Measurements from ENCODE around the gene EPB41L4A.

Gene EPB41L4A

DNA sequence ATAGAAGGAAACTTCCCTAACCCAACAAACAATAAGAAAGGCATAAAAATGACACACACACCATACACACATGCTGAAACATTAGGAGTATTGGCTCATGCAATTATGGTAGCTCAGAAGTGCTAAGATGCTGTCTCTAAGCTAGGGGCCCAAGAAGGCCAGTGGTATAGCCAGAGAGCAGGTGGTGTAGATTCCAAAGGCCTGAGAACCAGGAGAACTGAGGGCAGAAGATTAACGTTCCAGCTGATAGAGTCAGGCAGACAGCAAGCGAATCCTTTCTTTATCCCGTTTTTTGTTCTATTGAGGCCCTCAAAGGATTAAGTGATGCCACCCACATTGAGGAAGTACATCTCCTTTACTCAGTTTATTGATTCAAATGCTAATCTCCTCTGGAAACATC, 262.9 kb downstream of the EPB41L4A start:
- DNase-seq (ENCODE audit: low read depth): no peak
- no peak overlapping the region for H3K4me3 ChIP-seq (ENCODE audit: control insufficient read depth, low read depth, low read length)
- TF ChIP-seq, protein P1, sequence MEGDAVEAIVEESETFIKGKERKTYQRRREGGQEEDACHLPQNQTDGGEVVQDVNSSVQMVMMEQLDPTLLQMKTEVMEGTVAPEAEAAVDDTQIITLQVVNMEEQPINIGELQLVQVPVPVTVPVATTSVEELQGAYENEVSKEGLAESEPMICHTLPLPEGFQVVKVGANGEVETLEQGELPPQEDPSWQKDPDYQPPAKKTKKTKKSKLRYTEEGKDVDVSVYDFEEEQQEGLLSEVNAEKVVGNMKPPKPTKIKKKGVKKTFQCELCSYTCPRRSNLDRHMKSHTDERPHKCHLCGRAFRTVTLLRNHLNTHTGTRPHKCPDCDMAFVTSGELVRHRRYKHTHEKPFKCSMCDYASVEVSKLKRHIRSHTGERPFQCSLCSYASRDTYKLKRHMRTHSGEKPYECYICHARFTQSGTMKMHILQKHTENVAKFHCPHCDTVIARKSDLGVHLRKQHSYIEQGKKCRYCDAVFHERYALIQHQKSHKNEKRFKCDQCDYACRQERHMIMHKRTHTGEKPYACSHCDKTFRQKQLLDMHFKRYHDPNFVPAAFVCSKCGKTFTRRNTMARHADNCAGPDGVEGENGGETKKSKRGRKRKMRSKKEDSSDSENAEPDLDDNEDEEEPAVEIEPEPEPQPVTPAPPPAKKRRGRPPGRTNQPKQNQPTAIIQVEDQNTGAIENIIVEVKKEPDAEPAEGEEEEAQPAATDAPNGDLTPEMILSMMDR (conservative IDR thresholded peaks at IDR 0.05; ENCODE audit: control insufficient read depth, insufficient read depth, low read depth, low read length): no peak

DNA sequence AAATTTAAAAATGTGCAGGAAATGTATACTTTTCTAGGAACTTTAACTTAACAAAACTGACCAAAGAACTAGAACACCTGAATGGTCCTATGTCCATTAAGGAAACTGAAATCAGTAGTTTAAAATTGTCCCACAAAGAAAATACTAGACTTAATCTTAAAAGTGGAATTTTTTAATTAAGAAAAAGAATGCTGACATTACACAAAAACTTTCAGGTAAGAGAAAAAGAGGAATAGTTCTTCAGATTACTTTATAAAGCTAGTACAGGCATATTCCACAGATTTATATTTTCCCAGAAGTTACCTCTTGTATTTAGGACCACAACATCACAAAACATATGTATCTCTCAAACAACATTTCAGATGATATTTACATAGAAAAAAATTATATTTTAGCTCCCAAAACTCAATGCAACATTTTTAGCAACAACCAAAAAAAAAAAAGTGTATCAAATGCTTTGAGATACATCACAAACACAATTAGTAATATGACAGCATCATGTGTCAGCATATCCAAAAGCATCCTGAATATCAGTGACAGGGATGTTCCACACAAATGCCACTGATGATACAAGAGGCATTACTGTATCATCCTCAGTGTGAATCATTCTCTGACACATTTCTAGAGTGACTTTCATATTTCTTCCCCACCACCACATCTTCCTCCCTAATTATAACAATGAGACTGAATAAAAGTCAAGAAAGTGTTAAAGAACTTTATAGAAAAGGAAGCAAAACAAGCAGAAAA, 264.0 kb downstream of the EPB41L4A start:
- TF ChIP-seq, protein P1 (conservative IDR thresholded peaks at IDR 0.05; ENCODE audit: control insufficient read depth, insufficient read depth, low read depth, low read length): no peak
- no peak overlapping the region for H3K4me3 ChIP-seq (ENCODE audit: control insufficient read depth, low read depth, low read length)
- DNase-seq (ENCODE audit: low read depth): peak; percentile 82

DNA sequence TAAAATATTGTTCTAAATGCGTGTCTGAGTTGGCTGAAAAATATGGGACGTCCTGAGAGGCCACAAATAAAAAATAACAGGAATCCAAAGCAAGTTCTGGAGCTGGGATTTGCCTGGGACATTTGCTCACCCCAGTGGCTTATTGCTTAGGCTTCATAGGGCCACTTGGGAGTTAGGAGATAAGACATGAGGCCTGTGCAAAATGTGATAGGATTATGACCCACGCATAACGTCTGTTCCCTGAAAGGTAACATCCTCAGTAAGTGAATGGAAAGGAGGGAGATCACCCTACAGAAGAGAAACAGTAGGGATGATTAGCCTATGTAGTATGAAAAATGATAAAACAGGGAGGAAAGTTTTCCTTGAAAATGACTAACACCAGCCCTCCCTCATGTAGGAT, 269.4 kb downstream of the EPB41L4A start:
- DNase-seq (ENCODE audit: low read depth): no peak
- no peak overlapping the region for H3K4me3 ChIP-seq (ENCODE audit: control insufficient read depth, low read depth, low read length)
- TF ChIP-seq, protein P1 (conservative IDR thresholded peaks at IDR 0.05; ENCODE audit: control insufficient read depth, insufficient read depth, low read depth, low read length): no peak

DNA sequence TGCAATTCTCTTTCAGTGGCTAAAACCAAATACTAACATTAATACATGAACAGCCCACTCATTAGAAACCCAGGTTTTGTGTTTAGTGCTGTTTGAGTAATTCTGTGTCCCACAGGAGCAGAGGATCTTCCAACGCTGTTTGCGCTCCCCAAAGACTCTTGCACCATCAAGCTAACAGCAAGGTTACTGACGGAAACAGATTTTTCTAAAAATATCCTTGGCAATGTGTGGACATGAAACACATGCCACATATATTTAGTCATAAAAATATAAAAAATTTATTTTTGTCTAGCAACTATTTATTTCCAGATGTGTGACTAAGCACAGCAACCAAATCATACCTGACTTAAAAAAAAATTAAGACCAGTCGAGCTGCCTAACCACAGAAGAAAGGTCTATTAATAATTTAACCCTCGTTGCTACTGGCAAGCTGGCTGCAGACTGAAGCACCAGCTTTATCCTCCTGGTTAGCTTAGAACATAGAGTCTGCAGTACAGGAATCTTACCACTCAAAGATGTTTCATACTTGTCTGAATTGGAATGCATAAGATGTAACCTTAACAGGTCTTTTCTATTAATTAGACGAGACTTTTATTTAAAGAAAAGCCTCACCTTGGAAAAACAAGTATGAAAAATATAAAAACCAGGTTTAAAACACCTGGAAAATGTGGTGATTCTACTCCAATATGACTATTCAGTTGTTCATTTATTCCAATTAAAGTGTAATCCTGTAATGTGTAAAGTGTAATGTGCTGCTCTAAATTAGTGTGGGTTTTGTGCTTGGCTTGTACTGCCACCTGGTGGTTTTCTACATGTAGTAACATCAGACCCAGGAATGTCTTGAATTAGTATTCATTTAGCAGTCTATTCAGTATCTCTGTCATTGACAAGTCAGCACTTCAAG, 272.5 kb downstream of the EPB41L4A start:
- no peak overlapping the region for H3K4me3 ChIP-seq (ENCODE audit: control insufficient read depth, low read depth, low read length)
- peak; percentile 97 for DNase-seq (ENCODE audit: low read depth)
- TF ChIP-seq, protein P1 (conservative IDR thresholded peaks at IDR 0.05; ENCODE audit: control insufficient read depth, insufficient read depth, low read depth, low read length): peak; percentile 77

DNA sequence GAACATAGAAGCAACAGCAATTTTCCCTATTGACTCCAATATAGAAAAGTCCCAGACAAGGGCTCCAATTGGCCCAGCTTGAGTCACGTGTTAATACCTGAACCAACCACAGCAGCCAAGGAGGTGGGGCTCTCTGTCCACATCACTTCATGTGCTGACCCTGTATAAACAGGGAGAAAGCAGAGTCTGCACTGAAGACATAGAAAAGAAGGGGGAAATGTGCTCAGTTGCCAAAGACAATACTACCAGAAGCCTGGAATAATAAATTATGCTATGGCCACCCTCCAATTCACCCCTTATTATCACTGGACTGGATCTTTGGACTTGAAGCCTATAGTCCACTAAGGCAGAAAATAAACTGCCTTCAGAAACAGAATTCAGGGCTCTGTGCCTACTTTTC, 275.4 kb downstream of the EPB41L4A start:
- H3K4me3 ChIP-seq (ENCODE audit: control insufficient read depth, low read depth, low read length): no peak overlapping the region
- TF ChIP-seq, protein P1 (conservative IDR thresholded peaks at IDR 0.05; ENCODE audit: control insufficient read depth, insufficient read depth, low read depth, low read length): no peak
- no peak for DNase-seq (ENCODE audit: low read depth)

DNA sequence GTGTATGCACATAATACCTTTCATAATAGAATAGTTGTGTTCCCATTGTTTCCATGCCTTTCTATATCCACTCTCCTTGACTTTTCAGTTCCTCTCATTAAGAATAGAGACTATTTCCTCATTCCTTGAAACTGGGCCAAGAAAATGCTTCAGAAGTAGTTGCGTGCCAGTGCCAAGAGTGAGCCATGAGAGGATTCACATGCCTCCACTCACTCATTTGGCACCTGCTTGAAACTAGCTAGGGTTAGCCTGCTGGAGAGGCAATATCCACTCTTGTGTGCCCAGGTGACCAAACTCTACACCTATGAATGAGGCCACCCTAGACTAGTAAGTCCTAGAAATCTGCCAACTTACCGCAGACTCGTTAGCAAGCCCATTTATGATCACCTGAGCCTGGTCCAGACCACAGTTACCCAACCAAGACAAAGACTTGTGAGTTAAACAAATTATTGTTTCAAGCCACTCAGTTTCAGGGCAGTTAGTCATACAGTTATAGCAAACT, 276.3 kb downstream of the EPB41L4A start:
- TF ChIP-seq, protein P1 (conservative IDR thresholded peaks at IDR 0.05; ENCODE audit: control insufficient read depth, insufficient read depth, low read depth, low read length): no peak
- H3K4me3 ChIP-seq (ENCODE audit: control insufficient read depth, low read depth, low read length): no peak overlapping the region
- DNase-seq (ENCODE audit: low read depth): peak; percentile 77
